Activated CD8-positive, alpha-beta memory T cell treated with anti-CD3 and anti-CD28 coated beads for 36 hours (primary cell): Measurements from ENCODE around the gene IKZF2. TPM values are rescaled to one million over a fixed set of nuclear protein-coding genes. Genes with fewer than 3 reads are reported as not detected.

Experiments used
- total RNA-seq, 2 experiments: library from RNA; stranded (reverse); gene quantifications; one replicate each; pipeline ENCODE4 v1.2.3, GENCODE V29; 2021

Gene IKZF2
- total RNA-seq, 2 experiments from 2014 or later: 8.3 to 8.8 TPM

Other genes starting within 250 kb of the IKZF2 start
- gene SPAG16, start 132.9 kb upstream of the IKZF2 start, total RNA-seq: 10 to 100 TPM in 1 of 2 experiments, 1 to 10 TPM in 1; 7.0 to 10.3 TPM